ENCODE results near the gene H2AZ2.
"Not testable (repeated sequence)": the region's sequence is repeated elsewhere in the genome, so short reads cannot be mapped to it uniquely, and the experiment has no call there.

- not testable (repeated sequence) for TF ChIP-seq CTCF, POLR2A, POLR2AphosphoS5 (IDR thresholded peaks at IDR 0.05)
Observed at GRCh38 chr7:44871918-44872317, 24.0 kb upstream of the H2AZ2 start.
